ENCODE data around the gene ARHGAP15. TPM values are rescaled to one million over a fixed set of nuclear protein-coding genes. Genes with fewer than 3 reads are reported as not detected.

ARHGAP15 gene
- total RNA-seq, 1 donor from 2014 or later: 9.1 TPM

- intact Hi-C loops (cut with DNase I): no loop called here
Measured at GRCh38 chr2:143696651-143697050, 567.4 kb downstream of the ARHGAP15 start.

GRCh38 chr2:143697744-143698143 lies 568.5 kb downstream of the ARHGAP15 start:
- TF ChIP-seq POLR2A (IDR thresholded peaks at IDR 0.05) (no peak), POLR2AphosphoS5 (IDR thresholded peaks at IDR 0.05; ENCODE audit: insufficient read depth in 1 of 2, low read depth in 1 of 2) (no peak)
- TF ChIP-seq, protein P1, sequence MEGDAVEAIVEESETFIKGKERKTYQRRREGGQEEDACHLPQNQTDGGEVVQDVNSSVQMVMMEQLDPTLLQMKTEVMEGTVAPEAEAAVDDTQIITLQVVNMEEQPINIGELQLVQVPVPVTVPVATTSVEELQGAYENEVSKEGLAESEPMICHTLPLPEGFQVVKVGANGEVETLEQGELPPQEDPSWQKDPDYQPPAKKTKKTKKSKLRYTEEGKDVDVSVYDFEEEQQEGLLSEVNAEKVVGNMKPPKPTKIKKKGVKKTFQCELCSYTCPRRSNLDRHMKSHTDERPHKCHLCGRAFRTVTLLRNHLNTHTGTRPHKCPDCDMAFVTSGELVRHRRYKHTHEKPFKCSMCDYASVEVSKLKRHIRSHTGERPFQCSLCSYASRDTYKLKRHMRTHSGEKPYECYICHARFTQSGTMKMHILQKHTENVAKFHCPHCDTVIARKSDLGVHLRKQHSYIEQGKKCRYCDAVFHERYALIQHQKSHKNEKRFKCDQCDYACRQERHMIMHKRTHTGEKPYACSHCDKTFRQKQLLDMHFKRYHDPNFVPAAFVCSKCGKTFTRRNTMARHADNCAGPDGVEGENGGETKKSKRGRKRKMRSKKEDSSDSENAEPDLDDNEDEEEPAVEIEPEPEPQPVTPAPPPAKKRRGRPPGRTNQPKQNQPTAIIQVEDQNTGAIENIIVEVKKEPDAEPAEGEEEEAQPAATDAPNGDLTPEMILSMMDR (IDR thresholded peaks at IDR 0.05): no peak
- no peak for DNase-seq (ENCODE audit: extremely low spot score in 2 of 2)

More at GRCh38 chr2:143696651-143697050, 567.4 kb downstream of the ARHGAP15 start:
- H3K4me1 ChIP-seq: no peaks in the 10 kb centered on the region
- H3K36me3 ChIP-seq: no peaks in the 10 kb centered on the region
- no peaks in the 10 kb centered on the region for H3K9me3 ChIP-seq
- DNase-seq (ENCODE audit: extremely low spot score in 2 of 2): no peak
- H3K4me3 ChIP-seq: no peak overlapping the region
- H3K27me3 ChIP-seq: no peaks in the 10 kb centered on the region
- no peak overlapping the region for H3K27ac ChIP-seq
- TF ChIP-seq, protein P1 (IDR thresholded peaks at IDR 0.05): no peak
- TF ChIP-seq POLR2AphosphoS5 (IDR thresholded peaks at IDR 0.05; ENCODE audit: insufficient read depth in 1 of 2, low read depth in 1 of 2): no peak
- TF ChIP-seq POLR2A (IDR thresholded peaks at IDR 0.05): no peak

GRCh38 chr2:143698352-143698751 lies 569.1 kb downstream of the ARHGAP15 start:
- Histone ChIP-seq H3K27me3 (no peaks in the 10 kb centered on the region), H3K4me1 (no peaks in the 10 kb centered on the region), H3K9me3 (no peaks in the 10 kb centered on the region), H3K4me3 (no peak overlapping the region), H3K36me3 (no peaks in the 10 kb centered on the region), H3K27ac (no peak overlapping the region)
- intact Hi-C loops (cut with DNase I): no loop called here
- DNase-seq (ENCODE audit: extremely low spot score in 2 of 2): no peak
- TF ChIP-seq POLR2AphosphoS5 (IDR thresholded peaks at IDR 0.05; ENCODE audit: insufficient read depth in 1 of 2, low read depth in 1 of 2) (no peak), POLR2A (IDR thresholded peaks at IDR 0.05) (no peak)
- TF ChIP-seq, protein P1 (IDR thresholded peaks at IDR 0.05): no peak

More at GRCh38 chr2:143697744-143698143, 568.5 kb downstream of the ARHGAP15 start:
- no peaks in the 10 kb centered on the region for H3K4me1 ChIP-seq
- no peaks in the 10 kb centered on the region for H3K36me3 ChIP-seq
- H3K27ac ChIP-seq: no peak overlapping the region
- intact Hi-C loops (cut with DNase I): no loop called here
- no peaks in the 10 kb centered on the region for H3K9me3 ChIP-seq
- no peaks in the 10 kb centered on the region for H3K27me3 ChIP-seq
- no peak overlapping the region for H3K4me3 ChIP-seq

- no peaks in the 10 kb centered on the region for H3K36me3 ChIP-seq
- no peak overlapping the region for H3K27ac ChIP-seq
- H3K4me3 ChIP-seq: no peak overlapping the region
- no peaks in the 10 kb centered on the region for H3K4me1 ChIP-seq
- no peaks in the 10 kb centered on the region for H3K27me3 ChIP-seq
- intact Hi-C loops (cut with DNase I): no loop called here
- no peak for DNase-seq (ENCODE audit: extremely low spot score in 2 of 2)
- TF ChIP-seq, protein P1 (IDR thresholded peaks at IDR 0.05): no peak
- TF ChIP-seq POLR2A (IDR thresholded peaks at IDR 0.05) (no peak), POLR2AphosphoS5 (IDR thresholded peaks at IDR 0.05; ENCODE audit: insufficient read depth in 1 of 2, low read depth in 1 of 2) (no peak)
- no peaks in the 10 kb centered on the region for H3K9me3 ChIP-seq
Measured at GRCh38 chr2:143698888-143699570, 569.8 kb downstream of the ARHGAP15 start.

DNA sequence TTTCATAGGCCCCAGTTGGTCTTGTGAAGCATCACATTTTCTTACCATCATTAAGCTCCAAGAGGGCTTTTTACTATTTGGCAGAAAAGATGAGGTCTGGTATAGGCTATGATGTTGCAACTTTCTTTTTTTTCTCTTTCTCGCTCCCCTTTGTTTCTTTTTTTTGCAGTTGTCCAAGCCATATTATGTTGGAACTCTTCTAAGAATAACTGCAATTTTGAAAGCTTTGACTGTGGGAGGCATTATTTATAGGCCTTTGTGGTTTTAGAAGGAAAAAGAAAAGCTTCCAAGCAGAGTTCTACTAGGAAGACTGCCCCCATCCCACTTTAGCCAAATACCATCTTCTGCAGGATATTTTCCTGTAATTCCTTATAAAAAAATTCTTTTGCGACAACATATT lies 571.6 kb downstream of the ARHGAP15 start:
- no peaks in the 10 kb centered on the region for H3K27me3 ChIP-seq
- peak overlapping the region; percentile 22 for H3K27ac ChIP-seq
- intact Hi-C loops (cut with DNase I): no loop called here
- H3K9me3 ChIP-seq: no peaks in the 10 kb centered on the region
- H3K36me3 ChIP-seq: no peaks in the 10 kb centered on the region
- no peak overlapping the region for H3K4me3 ChIP-seq
- H3K4me1 ChIP-seq: peaks cover 15% of the 10 kb centered on the region
- DNase-seq (ENCODE audit: extremely low spot score in 2 of 2): no peak
- TF ChIP-seq POLR2A (IDR thresholded peaks at IDR 0.05) (no peak), POLR2AphosphoS5 (IDR thresholded peaks at IDR 0.05; ENCODE audit: insufficient read depth in 1 of 2, low read depth in 1 of 2) (no peak)
- TF ChIP-seq, protein P1 (IDR thresholded peaks at IDR 0.05): no peak

Measured in vagina (tissue), 2 donors.